ENCODE data around the gene HOTAIR. TPM values are rescaled to one million over a fixed set of nuclear protein-coding genes. Genes with fewer than 3 reads are reported as not detected.
A peak's percentile ranks its signal among the peaks of the same experiment; 100 is the strongest.

Gene HOTAIR
- total RNA-seq, 1 donor from 2014 or later, result not detected

DNA sequence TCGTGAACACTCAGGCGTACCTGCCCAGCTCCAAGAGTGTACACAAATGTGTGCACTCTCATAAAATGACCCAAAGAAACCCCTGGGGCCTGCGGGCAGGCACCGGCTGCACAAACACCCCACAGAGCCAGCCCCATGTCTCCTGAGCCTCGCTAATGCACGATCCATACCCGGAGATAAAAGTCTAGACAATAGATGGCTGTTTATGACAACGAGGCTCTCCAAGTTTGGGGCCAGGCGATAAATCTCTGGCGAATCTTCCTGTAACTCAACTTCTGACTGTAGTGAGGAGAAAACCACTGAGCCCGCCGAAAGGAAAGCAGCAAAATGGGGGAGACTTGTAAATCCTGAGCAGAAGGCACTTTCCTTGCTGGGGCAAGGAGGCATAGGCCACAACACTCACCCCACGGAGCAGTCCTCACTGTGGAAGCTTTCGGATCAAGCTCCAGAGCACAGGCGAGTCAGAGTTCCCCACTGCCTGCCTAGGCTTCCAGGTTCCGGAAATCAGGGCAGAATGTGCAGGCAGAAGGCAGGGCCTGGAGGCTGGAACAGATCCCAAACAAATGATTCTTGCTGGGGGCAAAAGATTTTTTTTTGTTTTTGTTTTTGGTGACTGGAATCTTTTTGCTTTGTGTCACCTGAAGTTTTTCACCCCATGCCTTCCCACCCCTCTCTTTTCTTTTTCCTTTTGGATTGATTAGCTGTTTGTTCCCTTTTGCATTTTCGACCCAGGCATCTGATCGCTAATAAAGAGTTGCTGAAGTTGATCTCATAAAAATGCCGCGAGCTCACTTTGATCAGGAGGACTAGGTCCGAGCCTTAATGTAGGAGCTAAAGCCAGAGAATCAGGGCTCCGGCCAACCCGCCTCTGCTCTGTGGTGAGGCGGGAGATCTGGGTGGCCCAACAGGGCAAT is 6.3 kb downstream of the HOTAIR start:
- Mint-ChIP-seq H3K4me3 (no peak overlapping the region), H3K27ac (ENCODE audit: unreplicated experiment) (no peak overlapping the region), H3K9me3 (no peaks in the 10 kb centered on the region)

DNA sequence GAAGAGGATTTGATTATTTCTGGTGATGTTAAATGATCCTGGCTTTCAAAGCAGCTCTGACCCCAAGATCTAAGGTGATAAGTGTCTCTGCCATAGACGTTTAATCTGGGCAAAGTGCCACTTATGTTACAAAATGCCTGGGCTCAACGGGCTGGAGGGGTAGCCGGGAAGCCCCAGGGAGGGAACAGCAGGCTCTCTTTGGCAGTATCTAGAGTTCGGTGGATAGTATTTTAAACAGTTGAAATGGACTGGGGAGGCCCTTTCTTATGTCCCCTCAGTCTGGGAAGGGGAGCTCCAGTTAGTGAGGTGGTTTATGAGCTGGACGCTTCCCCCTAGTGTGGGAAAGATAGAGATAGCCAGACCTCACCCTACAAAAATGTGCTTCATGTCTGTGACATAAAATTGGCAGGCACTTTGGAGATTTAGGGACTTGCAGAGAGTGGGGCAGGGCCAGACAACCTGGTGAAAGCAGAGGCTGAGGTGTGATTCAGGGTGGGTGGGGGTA is 7.3 kb downstream of the HOTAIR start:
- peak overlapping the region; percentile 11 for H3K4me3 Mint-ChIP-seq
- DNase-seq (ENCODE audit: low read depth, low spot score), result no peak

More for the DNA sequence above, 6.3 kb downstream of the HOTAIR start:
- Mint-ChIP-seq H3K27me3 (ENCODE audit: low read depth) (peaks cover 100% of the 10 kb centered on the region), H3K4me1 (no peaks in the 10 kb centered on the region), H3K36me3 (ENCODE audit: low read depth) (peaks cover 5% of the 10 kb centered on the region)
- DNase-seq (ENCODE audit: low read depth, low spot score), result no peak
- no peak for TF ChIP-seq CTCF (conservative IDR thresholded peaks at IDR 0.05)

GRCh38 chr12:53966385-53967133 is 8.2 kb downstream of the HOTAIR start:
- no peaks in the 10 kb centered on the region for H3K4me1 Mint-ChIP-seq
- H3K4me3 Mint-ChIP-seq, result no peak overlapping the region
- H3K36me3 Mint-ChIP-seq (ENCODE audit: low read depth), result no peaks in the 10 kb centered on the region
- H3K27me3 Mint-ChIP-seq (ENCODE audit: low read depth), result peaks cover 100% of the 10 kb centered on the region
- DNase-seq (ENCODE audit: low read depth, low spot score), result no peak
- TF ChIP-seq CTCF (conservative IDR thresholded peaks at IDR 0.05), result no peak
- H3K9me3 Mint-ChIP-seq, result no peaks in the 10 kb centered on the region
- H3K27ac Mint-ChIP-seq (ENCODE audit: unreplicated experiment), result no peak overlapping the region

More for the DNA sequence above, 7.3 kb downstream of the HOTAIR start:
- Mint-ChIP-seq H3K27me3 (ENCODE audit: low read depth) (peaks cover 100% of the 10 kb centered on the region), H3K27ac (ENCODE audit: unreplicated experiment) (no peak overlapping the region), H3K9me3 (no peaks in the 10 kb centered on the region), H3K4me1 (no peaks in the 10 kb centered on the region), H3K36me3 (ENCODE audit: low read depth) (no peaks in the 10 kb centered on the region)
- no peak for TF ChIP-seq CTCF (conservative IDR thresholded peaks at IDR 0.05)

- no peak overlapping the region for H3K27ac Mint-ChIP-seq (ENCODE audit: unreplicated experiment)
- no peaks in the 10 kb centered on the region for H3K4me1 Mint-ChIP-seq
- H3K4me3 Mint-ChIP-seq, result no peak overlapping the region
- no peaks in the 10 kb centered on the region for H3K36me3 Mint-ChIP-seq (ENCODE audit: low read depth)
- peaks cover 100% of the 10 kb centered on the region for H3K27me3 Mint-ChIP-seq (ENCODE audit: low read depth)
- H3K9me3 Mint-ChIP-seq, result no peaks in the 10 kb centered on the region
- no peak for TF ChIP-seq CTCF (conservative IDR thresholded peaks at IDR 0.05)
- DNase-seq (ENCODE audit: low read depth, low spot score), result no peak
Measured at GRCh38 chr12:53966085-53966384, 8.7 kb downstream of the HOTAIR start.

GRCh38 chr12:53965281-53966084 is 9.3 kb downstream of the HOTAIR start:
- H3K27ac Mint-ChIP-seq (ENCODE audit: unreplicated experiment), result no peak overlapping the region
- H3K9me3 Mint-ChIP-seq, result no peaks in the 10 kb centered on the region
- TF ChIP-seq CTCF (conservative IDR thresholded peaks at IDR 0.05), result no peak
- H3K27me3 Mint-ChIP-seq (ENCODE audit: low read depth), result peaks cover 100% of the 10 kb centered on the region
- no peaks in the 10 kb centered on the region for H3K4me1 Mint-ChIP-seq
- H3K36me3 Mint-ChIP-seq (ENCODE audit: low read depth), result no peaks in the 10 kb centered on the region
- no peak for DNase-seq (ENCODE audit: low read depth, low spot score)
- H3K4me3 Mint-ChIP-seq, result no peak overlapping the region
